Mesenchymal stem cell (in vitro differentiated cells and primary cell): ENCODE measurements around the gene CAMK1.
A peak's percentile ranks its signal among the peaks of the same experiment; 100 is the strongest.

Experiments
- DNase-seq: peaks from one replicate; pipeline ENCODE4 v3.0.0-alpha.2; 2013
- H2AFZ ChIP-seq: one replicate; pipeline ENCODE4 v1.6.1; 2013; ENCODE audit warnings: low read depth, mild to moderate bottlenecking, control low read depth, inconsistent platforms, low read length, moderate library complexity
- H2AK5ac ChIP-seq: 2 replicates; pipeline ENCODE4 v1.6.1; 2013; ENCODE audit warnings: low read length, moderate library complexity, mild to moderate bottlenecking, inconsistent platforms; ENCODE audit not compliant: severe bottlenecking
- H2BK120ac ChIP-seq: one replicate; pipeline ENCODE4 v1.6.1; 2013; ENCODE audit warnings: low read depth, mild to moderate bottlenecking, inconsistent platforms, low read length, moderate library complexity
- H2BK12ac ChIP-seq, 2 experiments: one replicate each; pipeline ENCODE4 v1.6.1; 2013; ENCODE audit warnings: inconsistent platforms in 2 of 2, low read length in 2 of 2, mild to moderate bottlenecking in 2 of 2, moderate library complexity in 2 of 2, control low read depth in 1 of 2
- H2BK15ac ChIP-seq: one replicate; pipeline ENCODE4 v1.6.1; 2013; ENCODE audit warnings: mild to moderate bottlenecking, low read depth, inconsistent platforms; ENCODE audit not compliant: poor library complexity, severe bottlenecking
- H2BK5ac ChIP-seq: 2 replicates; pipeline ENCODE4 v1.6.1; 2013; ENCODE audit warnings: low read depth, mild to moderate bottlenecking, low read length, control low read depth, inconsistent platforms; ENCODE audit not compliant: poor library complexity, severe bottlenecking
- H3K14ac ChIP-seq, 2 experiments: one replicate each; pipeline ENCODE4 v1.6.1; 2013; ENCODE audit warnings: inconsistent platforms in 2 of 2, low read length in 2 of 2, control low read depth in 1 of 2, mild to moderate bottlenecking in 1 of 2, moderate library complexity in 1 of 2
- H3K18ac ChIP-seq, 2 experiments: one replicate each; pipeline ENCODE4 v1.6.1; 2013; ENCODE audit warnings: inconsistent platforms in 2 of 2, low read length in 2 of 2, control low read depth in 1 of 2, low read depth in 1 of 2, mild to moderate bottlenecking in 1 of 2
- H3K23ac ChIP-seq, 2 experiments: one replicate each; pipeline ENCODE4 v1.6.1; 2013; ENCODE audit warnings: inconsistent platforms in 2 of 2, low read length in 2 of 2, mild to moderate bottlenecking in 2 of 2, moderate library complexity in 2 of 2, control low read depth in 1 of 2
- H3K27ac ChIP-seq: 2 replicates; pipeline ENCODE4 v1.5.1; 2013; ENCODE audit warnings: mild to moderate bottlenecking, moderate library complexity, low read length, control low read depth, inconsistent platforms; ENCODE audit not compliant: poor library complexity, severe bottlenecking
- H3K27me3 ChIP-seq, 2 experiments: 2 replicates each; pipeline versions ENCODE4 v1.6.1 to v1.7.0; 2013; ENCODE audit warnings: low read length in 2 of 2, mild to moderate bottlenecking in 2 of 2, moderate library complexity in 2 of 2, control low read depth in 1 of 2, inconsistent platforms in 1 of 2; ENCODE audit not compliant: control insufficient read depth in 1 of 2, insufficient read depth in 1 of 2
- H3K36me3 ChIP-seq, 2 experiments: 2 replicates each; pipeline versions ENCODE4 v1.6.1 to v1.7.0; 2013; ENCODE audit warnings: low read length in 2 of 2, control low read depth in 1 of 2, inconsistent platforms in 1 of 2, low read depth in 1 of 2, mild to moderate bottlenecking in 1 of 2; ENCODE audit not compliant: insufficient read depth in 2 of 2, control insufficient read depth in 1 of 2
- H3K4ac ChIP-seq, 2 experiments: one replicate each; pipeline ENCODE4 v1.6.1; 2013; ENCODE audit warnings: inconsistent platforms in 2 of 2, low read length in 2 of 2, mild to moderate bottlenecking in 2 of 2, moderate library complexity in 2 of 2, control low read depth in 1 of 2, low read depth in 1 of 2
- H3K4me1 ChIP-seq: 2 replicates; pipeline ENCODE4 v1.6.1; 2013; ENCODE audit warnings: low read depth, low read length, control low read depth; ENCODE audit not compliant: control insufficient read depth, insufficient read depth
- H3K4me2 ChIP-seq: 2 replicates; pipeline ENCODE4 v1.6.1; 2013; ENCODE audit warnings: low read length, mild to moderate bottlenecking, inconsistent platforms; ENCODE audit not compliant: poor library complexity, severe bottlenecking
- H3K4me3 ChIP-seq, 2 experiments: 2 replicates each; pipeline versions ENCODE4 v1.5.1 to v1.7.0; 2013; ENCODE audit warnings: low read length in 2 of 2, mild to moderate bottlenecking in 2 of 2, control low read depth in 1 of 2, low read depth in 1 of 2; ENCODE audit not compliant: insufficient read depth in 1 of 2
- H3K79me1 ChIP-seq: replicated peaks from 2 replicates; pipeline ENCODE4 v1.6.1; 2013; ENCODE audit warnings: mild to moderate bottlenecking, control low read depth, low read length, inconsistent platforms; ENCODE audit not compliant: poor library complexity, severe bottlenecking
- H3K9ac ChIP-seq: 2 replicates; pipeline ENCODE4 v1.7.0; 2013; ENCODE audit warnings: mild to moderate bottlenecking, low read length, moderate library complexity
- H3K9me3 ChIP-seq: 2 replicates; pipeline ENCODE4 v1.7.0; 2013; ENCODE audit warnings: mild to moderate bottlenecking, low read length; ENCODE audit not compliant: control insufficient read depth
- H4K8ac ChIP-seq: one replicate; pipeline ENCODE4 v1.6.1; 2013; ENCODE audit warnings: inconsistent platforms, mild to moderate bottlenecking, low read length, moderate library complexity
- H4K91ac ChIP-seq: one replicate; pipeline ENCODE4 v1.6.1; 2013; ENCODE audit warnings: mild to moderate bottlenecking, low read length, inconsistent platforms
- WGBS: methylation state at CpG from one replicate; pipeline ENCODE4 v1.1.7; 2013; ENCODE audit warnings: mixed read lengths; 5-methylcytosine and 5-hydroxymethylcytosine counted together

The CAMK1 gene

DNA sequence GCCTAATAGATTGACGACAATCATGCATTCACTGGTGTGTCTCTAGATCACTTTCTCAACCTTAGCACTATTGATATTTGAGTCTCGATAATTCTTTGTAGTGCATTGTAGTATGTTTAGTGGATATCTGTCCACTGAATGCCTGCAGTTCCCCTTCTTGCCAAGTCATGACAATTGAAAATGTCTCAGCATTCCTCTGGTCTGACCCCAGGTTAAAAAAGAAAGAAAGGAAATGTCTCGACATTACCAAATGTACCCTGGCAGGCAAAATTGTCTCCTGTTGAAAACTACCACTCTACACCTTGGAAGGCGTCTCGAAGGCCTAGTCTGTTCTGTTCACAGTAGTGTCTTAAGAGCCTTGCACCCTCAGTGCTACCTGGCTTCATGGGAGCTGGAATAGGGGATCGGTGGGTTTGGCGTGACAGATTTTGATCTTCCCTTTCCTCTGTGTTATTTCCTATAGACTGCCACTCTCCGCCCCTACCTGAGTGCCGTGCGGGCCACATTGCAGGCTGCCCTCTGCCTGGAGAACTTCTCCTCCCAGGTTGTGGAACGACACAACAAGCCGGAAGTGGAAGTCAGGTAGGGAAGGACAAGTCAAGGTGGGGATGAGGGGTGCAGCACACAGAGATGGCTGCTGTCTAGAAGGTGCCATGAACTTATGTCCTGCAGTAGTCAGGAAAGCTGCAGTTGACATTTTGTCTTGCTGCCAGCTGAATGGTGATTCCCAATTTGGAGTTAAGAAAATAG is 27.6 kb upstream of the CAMK1 start:
- H3K4me2 ChIP-seq = no peak overlapping the region
- H2BK12ac ChIP-seq = no peak overlapping the region
- no peak for DNase-seq
- H3K4ac ChIP-seq = no peak overlapping the region
- H3K27me3 ChIP-seq = no peaks in the 10 kb centered on the region
- H2AFZ ChIP-seq = no peak overlapping the region
- H3K9ac ChIP-seq = no peak overlapping the region
- no peaks in the 10 kb centered on the region for H3K9me3 ChIP-seq
- H3K18ac ChIP-seq = no peak overlapping the region
- H3K79me1 ChIP-seq = peaks cover 17% of the 10 kb centered on the region
- peaks cover 46 to 65% of the 10 kb centered on the region in 2 experiments for H3K36me3 ChIP-seq
- peaks cover 6% of the 10 kb centered on the region for H3K4me1 ChIP-seq
- H4K91ac ChIP-seq = no peak overlapping the region
- H3K4me3 ChIP-seq = no peak overlapping the region
- H3K14ac ChIP-seq = no peak overlapping the region
- H2BK120ac ChIP-seq = no peak overlapping the region
- H2BK5ac ChIP-seq = no peak overlapping the region
- 100% methylated on average over 12 of the region's 12 CpGs for whole genome bisulfite sequencing
- no peak overlapping the region for H2AK5ac ChIP-seq
- H3K23ac ChIP-seq = no peak overlapping the region
- no peak overlapping the region for H2BK15ac ChIP-seq
- peak overlapping the region; percentile 31 for H4K8ac ChIP-seq
- no peak overlapping the region for H3K27ac ChIP-seq

DNA sequence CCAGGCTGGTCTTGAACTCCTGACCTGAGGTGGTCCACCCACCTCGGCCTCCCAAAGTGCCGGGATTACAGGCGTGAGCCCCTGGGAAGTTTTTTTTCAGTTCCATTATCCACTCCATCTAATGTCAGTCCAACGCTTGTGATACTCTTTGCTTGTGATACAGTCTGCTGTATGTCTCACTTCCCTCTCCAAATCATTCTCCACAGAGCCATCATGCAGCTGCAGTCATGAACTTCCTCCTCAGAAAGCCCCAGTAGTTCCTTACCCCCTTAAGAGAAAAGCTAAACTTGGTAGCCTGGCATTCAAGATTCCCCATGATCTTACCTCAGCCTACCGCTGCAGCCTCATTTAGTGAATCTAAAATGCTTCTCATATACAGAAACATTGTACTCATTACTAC is 25.5 kb upstream of the CAMK1 start:
- H2AFZ ChIP-seq = no peak overlapping the region
- H3K4me3 ChIP-seq = no peak overlapping the region
- WGBS = 95% methylated on average over 5 of the region's 5 CpGs
- peaks cover 9% of the 10 kb centered on the region for H3K4me1 ChIP-seq
- H3K79me1 ChIP-seq = peaks cover 20% of the 10 kb centered on the region
- no peak overlapping the region for H2AK5ac ChIP-seq
- no peak overlapping the region for H2BK15ac ChIP-seq
- peaks cover 33 to 57% of the 10 kb centered on the region in 2 experiments for H3K36me3 ChIP-seq
- no peak overlapping the region for H3K4me2 ChIP-seq
- no peak overlapping the region for H4K8ac ChIP-seq
- no peak overlapping the region for H2BK5ac ChIP-seq
- no peak overlapping the region for H2BK120ac ChIP-seq
- H3K27me3 ChIP-seq = no peaks in the 10 kb centered on the region
- H4K91ac ChIP-seq = no peak overlapping the region
- H3K14ac ChIP-seq = no peak overlapping the region
- no peak overlapping the region for H3K9ac ChIP-seq
- H3K18ac ChIP-seq = no peak overlapping the region
- H2BK12ac ChIP-seq = no peak overlapping the region
- no peak overlapping the region for H3K27ac ChIP-seq
- no peak overlapping the region for H3K23ac ChIP-seq
- DNase-seq = no peak
- H3K4ac ChIP-seq = no peak overlapping the region
- H3K9me3 ChIP-seq = no peaks in the 10 kb centered on the region

DNA sequence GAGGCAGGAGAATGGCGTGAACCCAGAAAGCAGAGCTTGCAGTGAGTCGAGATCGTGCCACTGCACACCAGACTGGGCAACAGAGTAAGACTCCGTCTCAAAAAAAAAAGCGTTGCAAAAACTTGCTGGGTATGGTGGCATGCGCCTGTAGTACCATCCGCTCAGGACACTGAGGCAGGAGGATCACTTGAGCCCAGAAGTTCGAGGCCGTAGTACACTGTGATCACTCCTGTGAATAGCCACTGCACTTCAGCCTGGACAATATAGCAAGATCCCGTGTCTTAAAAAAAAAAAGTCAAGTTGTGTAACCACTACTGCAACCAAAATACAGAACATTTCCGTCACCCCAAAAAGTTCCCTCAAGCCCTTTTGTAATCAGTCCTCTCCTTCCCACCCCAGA is 24.7 kb upstream of the CAMK1 start:
- peak overlapping the region in 1 of 2 experiments; percentile 96 for H3K4me3 ChIP-seq
- no peak overlapping the region for H2BK5ac ChIP-seq
- no peak overlapping the region for H3K23ac ChIP-seq
- H3K14ac ChIP-seq = no peak overlapping the region
- H2AK5ac ChIP-seq = no peak overlapping the region
- H3K18ac ChIP-seq = no peak overlapping the region
- no peaks in the 10 kb centered on the region for H3K27me3 ChIP-seq
- H2BK120ac ChIP-seq = no peak overlapping the region
- DNase-seq = no peak
- no peak overlapping the region for H2BK12ac ChIP-seq
- H3K9ac ChIP-seq = peak overlapping the region; percentile 99
- H3K27ac ChIP-seq = no peak overlapping the region
- no peak overlapping the region for H2AFZ ChIP-seq
- H4K8ac ChIP-seq = no peak overlapping the region
- H3K9me3 ChIP-seq = no peaks in the 10 kb centered on the region
- no peak overlapping the region for H3K4ac ChIP-seq
- H4K91ac ChIP-seq = no peak overlapping the region
- peaks cover 19% of the 10 kb centered on the region for H3K79me1 ChIP-seq
- H2BK15ac ChIP-seq = no peak overlapping the region
- peaks cover 9% of the 10 kb centered on the region for H3K4me1 ChIP-seq
- 96% methylated on average over 10 of the region's 11 CpGs for WGBS
- peaks cover 30 to 57% of the 10 kb centered on the region in 2 experiments for H3K36me3 ChIP-seq
- no peak overlapping the region for H3K4me2 ChIP-seq

DNA sequence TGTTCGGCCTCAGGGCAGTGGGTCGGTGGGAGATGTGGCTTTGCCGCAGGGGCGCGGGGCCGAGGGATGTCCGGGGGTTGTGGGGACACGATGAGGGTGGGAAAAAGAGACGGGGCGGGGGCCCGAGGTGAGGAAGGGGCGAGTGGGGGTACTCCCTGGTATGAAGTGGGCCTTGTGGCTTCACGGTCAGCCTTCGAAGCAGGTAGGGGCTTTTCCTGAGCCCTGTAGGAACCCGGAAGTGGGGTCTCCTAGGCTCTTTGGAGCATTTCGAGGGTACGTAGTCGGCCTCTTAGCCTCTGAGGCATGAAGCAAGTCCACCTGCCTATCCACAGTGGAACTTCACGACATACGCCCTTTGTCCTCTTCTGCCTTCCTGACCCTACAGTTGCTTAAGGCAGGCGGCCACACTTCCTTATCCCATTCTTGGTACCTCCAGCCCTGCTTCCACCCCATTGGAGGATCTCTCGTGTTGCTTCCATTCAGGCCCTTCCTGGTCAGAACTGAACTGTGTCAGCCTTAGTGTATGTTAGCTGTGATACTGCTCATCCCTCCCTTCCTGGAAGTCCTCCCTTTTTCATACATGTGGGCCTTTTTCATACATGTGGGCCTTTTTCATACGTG is 23.5 kb upstream of the CAMK1 start:
- Histone ChIP-seq H3K36me3 (peaks cover 31 to 53% of the 10 kb centered on the region in 2 experiments), H2BK120ac (peak overlapping the region; percentile 98), H3K23ac (no peak overlapping the region), H2BK5ac (peak overlapping the region; percentile 86), H3K4me1 (peaks cover 9% of the 10 kb centered on the region), H3K14ac (no peak overlapping the region), H3K18ac (peak overlapping the region; percentile 47 to 70), H2AK5ac (peak overlapping the region; percentile 27), H3K4ac (peak overlapping the region; percentile 61 to 72), H3K4me3 (peak overlapping the region; percentile 83 to 96), H4K91ac (peak overlapping the region; percentile 72), H3K27me3 (no peaks in the 10 kb centered on the region), H4K8ac (peak overlapping the region; percentile 84), H3K79me1 (peaks cover 20% of the 10 kb centered on the region), H3K9me3 (no peaks in the 10 kb centered on the region), H2BK12ac (no peak overlapping the region), H2BK15ac (peak overlapping the region; percentile 4), H3K27ac (peak overlapping the region; percentile 75), H2AFZ (no peak overlapping the region), H3K4me2 (peak overlapping the region; percentile 65), H3K9ac (peak overlapping the region; percentile 99)
- 2% methylated on average over 21 of the region's 23 CpGs for WGBS
- peak; percentile 75 for DNase-seq
